Measurements from ENCODE around the gene OR8S1. TPM values are rescaled to one million over a fixed set of nuclear protein-coding genes. Genes with fewer than 3 reads are reported as not detected.

Gene OR8S1
- total and polyA plus RNA-seq, 10 of the 15 experiments (the other 5 are each of a cell fraction or from before 2014, with no cell fraction given) = not detected

DNA sequence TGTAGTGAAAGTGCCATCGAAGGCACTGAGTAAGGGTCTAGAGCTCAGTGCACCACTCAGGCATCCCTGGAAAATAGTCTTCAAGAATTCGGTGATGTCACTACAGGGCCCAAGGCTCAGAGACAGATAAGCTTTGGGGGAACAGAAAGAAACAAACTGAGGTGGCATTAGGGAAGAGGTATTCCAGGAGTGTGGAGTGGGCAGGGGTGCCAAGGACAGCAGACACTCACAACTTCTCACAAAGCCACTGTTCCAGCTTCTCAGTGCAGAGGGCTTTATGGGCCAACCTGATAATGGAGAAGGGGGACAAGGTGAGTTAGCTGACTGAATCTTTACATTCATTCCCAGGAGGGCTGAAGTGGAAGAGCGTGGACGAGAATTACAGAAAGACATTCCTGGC is 42.3 kb downstream of the OR8S1 start:
- no TSS peak for BruUV-seq (replicated peaks)
- FAIRE-seq (no peak), ATAC-seq (no peak), DNase-seq (ENCODE audit: low read depth, low spot score) (no peak)
- Histone ChIP-seq H3K4me2 (ENCODE audit: control insufficient read depth, insufficient read depth) (no peak overlapping the region), H3K27ac (ENCODE audit: control insufficient read depth, insufficient read depth) (no peak overlapping the region), H3K4me3 (no peak overlapping the region), H2AFZ (ENCODE audit: control insufficient read depth, low read depth, low read length) (no peak overlapping the region), H4K20me1 (ENCODE audit: control insufficient read depth, insufficient read depth) (no peaks in the 10 kb centered on the region), H3K36me3 (ENCODE audit: control insufficient read depth in 2 of 2, insufficient read depth in 2 of 2, low read length in 1 of 2) (no peaks in the 10 kb centered on the region), H3K9ac (ENCODE audit: control insufficient read depth, insufficient read depth, low read length) (no peak overlapping the region), H3K9me3 (replicated peaks; ENCODE audit: control insufficient read depth, insufficient read depth, low read length) (no peaks in the 10 kb centered on the region), H3K27me3 (replicated peaks in 1 of 2; ENCODE audit: control insufficient read depth in 2 of 2, insufficient read depth in 2 of 2, low read length in 1 of 2) (no peaks in the 10 kb centered on the region), H3K4me1 (ENCODE audit: control insufficient read depth, insufficient read depth, low read length) (no peaks in the 10 kb centered on the region), H3K79me2 (ENCODE audit: control insufficient read depth, insufficient read depth, low read length) (no peaks in the 10 kb centered on the region)
- ChIA-PET CTCF (no interaction called here), RAD21 (ENCODE audit: unreplicated experiment) (no interaction called here), SMC1A (ENCODE audit: uncharacterized antibody, unreplicated experiment) (no interaction called here), POLR2A (no interaction called here)
- TF ChIP-seq ATF2 (IDR thresholded peaks at IDR 0.05; ENCODE audit: low read length) = no peak
- no peak for TF ChIP-seq RELB (IDR thresholded peaks at IDR 0.05; ENCODE audit: low read depth)
- no peak for TF ChIP-seq RUNX3 (IDR thresholded peaks at IDR 0.05; ENCODE audit: low read length)
- TF ChIP-seq NR2F1 (conservative IDR thresholded peaks at IDR 0.05) = no peak
- TF ChIP-seq BCL11A (IDR thresholded peaks at IDR 0.05; ENCODE audit: low read depth, low read length) = no peak
- TF ChIP-seq CREB1 (IDR thresholded peaks at IDR 0.05; ENCODE audit: low read depth) = no peak
- intact Hi-C loops (cut with micrococcal nuclease; ENCODE audit: unreplicated experiment) = no loop called here
- in situ Hi-C loops (cut with MboI) = no loop called here
- 39% methylated on average over 4 of the region's 4 CpGs for WGBS (ENCODE audit: insufficient coverage, insufficient replicate concordance, low lambda C conversion rate, missing lambda C conversion rate)
